Measurements from ENCODE around the gene MMD.

MMD gene

DNA sequence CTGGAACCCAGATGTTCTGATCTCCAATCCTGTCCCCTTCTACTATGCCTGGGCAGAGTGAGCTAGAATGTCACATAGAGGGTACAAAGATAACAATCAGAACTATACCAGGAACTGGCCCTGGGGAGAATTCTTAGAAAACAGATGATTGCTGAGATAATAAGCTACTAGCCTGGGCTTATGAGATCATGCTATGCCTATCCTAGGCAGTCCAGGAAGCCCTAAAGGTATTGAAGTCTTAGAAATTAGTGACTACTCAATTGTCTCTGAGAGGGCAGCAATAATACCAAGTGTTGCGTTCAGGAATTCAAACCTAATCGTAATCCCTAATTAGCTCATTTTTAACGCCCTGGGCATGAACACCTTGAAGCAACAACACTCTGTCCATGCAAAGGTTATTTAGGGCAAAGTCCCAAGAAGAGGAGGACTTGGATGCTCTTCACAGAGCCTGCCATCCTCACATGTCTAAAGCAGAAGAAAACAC lies 77.1 kb downstream of the MMD start:
- DNase-seq = no peak

DNA sequence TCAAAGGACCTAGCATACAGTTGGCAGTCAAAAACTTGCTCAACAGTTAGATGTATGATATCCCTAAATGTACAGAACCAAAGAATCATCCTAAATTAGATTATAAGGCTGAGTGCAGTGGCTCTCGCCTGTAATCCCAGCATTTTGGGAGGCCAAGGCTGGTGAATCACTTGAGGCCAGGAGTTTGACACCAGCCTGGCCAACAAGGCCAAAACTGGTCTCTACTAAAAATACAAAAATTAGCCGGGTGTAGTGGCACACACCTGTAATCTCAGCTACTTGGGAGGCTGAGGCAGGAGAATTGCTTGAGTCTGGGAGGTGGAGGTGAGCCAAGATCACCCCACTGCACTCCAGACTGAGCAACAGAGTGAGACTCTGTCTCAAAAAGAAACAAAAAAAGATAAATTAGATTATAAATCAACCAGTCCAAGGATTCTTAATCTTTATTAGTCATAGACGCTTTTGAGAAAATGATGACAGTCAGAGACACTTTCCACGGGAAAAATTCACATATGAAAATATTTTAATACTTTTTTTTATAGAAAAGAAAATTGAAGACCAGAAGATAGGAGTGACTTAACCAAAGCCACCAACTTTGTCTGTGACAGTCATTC lies 77.6 kb downstream of the MMD start:
- DNase-seq = no peak

DNA sequence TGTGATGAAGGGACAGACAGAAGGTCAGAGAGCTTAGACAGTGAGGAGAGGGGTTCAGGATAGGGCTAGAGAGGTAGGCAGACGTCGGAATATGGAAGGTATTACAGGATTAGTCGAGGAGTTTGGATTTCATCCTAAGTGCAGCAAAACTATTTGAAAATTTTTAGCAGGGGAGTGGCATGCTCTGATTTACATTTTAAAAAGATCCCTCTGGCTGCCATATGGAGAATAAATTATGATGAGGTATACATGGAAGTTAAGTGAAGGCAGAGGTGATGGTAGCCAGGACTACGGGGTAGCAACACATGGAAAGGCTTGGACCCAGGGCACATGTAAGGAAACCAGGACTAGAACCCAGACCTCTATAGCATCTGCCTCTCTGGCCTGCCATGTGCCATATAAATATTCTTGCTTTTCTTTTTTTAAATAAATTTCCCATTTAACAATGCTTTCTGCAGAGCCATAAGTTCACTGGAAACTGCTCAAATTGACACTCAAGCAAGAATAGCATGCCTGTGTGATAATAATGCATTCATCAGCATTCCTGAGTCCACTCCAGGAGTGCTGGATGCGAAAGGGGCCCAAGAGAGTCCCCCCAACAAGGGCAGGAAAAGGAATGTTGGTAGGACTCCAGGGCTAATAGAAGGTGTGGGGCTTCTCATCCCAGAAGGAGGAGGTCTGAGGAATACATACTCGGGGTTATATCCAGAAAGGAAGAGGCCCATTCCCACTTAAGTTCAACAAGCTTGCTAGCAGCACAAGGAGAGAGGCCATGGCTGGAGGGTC lies 78.6 kb downstream of the MMD start:
- DNase-seq = no peak

Data from NCI-H524 (cell line).